ENCODE measurements around the gene IGFLR1. TPM values are rescaled to one million over a fixed set of nuclear protein-coding genes. Genes with fewer than 3 reads are reported as not detected.

The IGFLR1 gene
- total RNA-seq, 1 donor from 2014 or later, result 17.1 TPM

- ATAC-seq (no peak), DNase-seq (no peak)
- no peaks in the 10 kb centered on the region for H3K27me3 ChIP-seq (ENCODE audit: low read depth)
- intact Hi-C loops (cut with DNase I), result no loop called here
- TF ChIP-seq CTCF (IDR thresholded peaks at IDR 0.05), result no peak
- no peaks in the 10 kb centered on the region for H3K9me3 ChIP-seq
- peaks cover 12% of the 10 kb centered on the region for H3K4me1 ChIP-seq
- no peaks in the 10 kb centered on the region for H3K36me3 ChIP-seq
- H3K4me3 ChIP-seq, result peak overlapping the region; percentile 78
- H3K27ac ChIP-seq, result no peak overlapping the region
Measured at GRCh38 chr19:35703343-35703742, 38.9 kb downstream of the IGFLR1 start.

GRCh38 chr19:35702223-35703012, 39.8 kb downstream of the IGFLR1 start:
- Histone ChIP-seq H3K27ac (peak overlapping the region; percentile 67), H3K36me3 (no peaks in the 10 kb centered on the region), H3K27me3 (ENCODE audit: low read depth) (no peaks in the 10 kb centered on the region), H3K4me3 (peak overlapping the region; percentile 78), H3K4me1 (peaks cover 12% of the 10 kb centered on the region), H3K9me3 (no peaks in the 10 kb centered on the region)
- intact Hi-C loops (cut with DNase I), result no loop called here
- no peak for TF ChIP-seq CTCF (IDR thresholded peaks at IDR 0.05)
- DNase-seq (peak; percentile 98), ATAC-seq (peak; percentile 99 to 100)

DNA sequence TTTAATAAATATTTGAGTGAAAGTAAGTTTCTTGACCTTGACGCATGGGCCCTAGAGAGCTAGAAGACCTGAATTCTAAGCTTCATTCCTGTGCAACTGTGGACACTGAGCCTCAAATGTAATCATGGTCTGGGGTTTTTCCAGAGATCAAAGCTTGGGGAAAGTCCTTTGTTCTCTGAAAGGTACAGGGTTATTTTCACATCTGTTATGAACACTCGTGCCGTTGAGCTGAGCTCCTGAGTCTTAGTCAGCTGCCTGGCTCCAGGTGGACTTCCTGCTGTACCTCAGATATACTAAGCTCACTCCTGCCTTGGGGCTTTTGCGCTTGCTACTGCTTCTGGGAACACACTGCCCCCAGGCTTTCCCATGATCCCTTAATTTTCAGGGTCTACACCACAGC, 45.4 kb downstream of the IGFLR1 start:
- TF ChIP-seq CTCF (IDR thresholded peaks at IDR 0.05), result no peak
- intact Hi-C loops (cut with DNase I), result no loop called here
- no peak for ATAC-seq

DNA sequence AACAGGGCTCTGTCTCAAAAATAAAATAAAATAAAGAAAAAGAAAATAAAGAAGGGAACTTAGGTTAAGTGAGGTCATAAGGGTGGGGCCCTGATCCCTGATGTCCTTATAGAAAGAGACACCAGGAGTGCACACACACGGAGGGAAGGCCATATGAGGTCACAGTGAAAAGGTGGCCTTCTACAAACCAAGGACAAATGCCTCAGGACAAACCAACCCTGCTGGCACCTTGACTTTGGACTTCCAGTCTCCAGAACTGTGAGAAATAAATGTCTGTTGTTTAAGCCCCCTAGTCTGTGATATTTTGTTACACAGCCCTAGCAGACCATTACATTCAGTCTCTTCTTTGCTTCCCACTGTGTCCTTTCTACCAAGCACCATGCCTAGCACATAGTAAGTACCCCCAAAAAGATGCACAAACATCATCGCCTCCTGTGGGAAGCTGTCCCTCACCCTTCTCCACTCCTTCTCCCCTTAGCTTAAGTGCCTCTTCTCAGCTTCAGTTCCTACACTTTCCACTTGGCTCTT, 46.3 kb downstream of the IGFLR1 start:
- DNase-seq (no peak), ATAC-seq (no peak)
- TF ChIP-seq CTCF (IDR thresholded peaks at IDR 0.05), result no peak
- intact Hi-C loops (cut with DNase I), result no loop called here
- no peak overlapping the region for H3K27ac ChIP-seq
- no peaks in the 10 kb centered on the region for H3K36me3 ChIP-seq
- H3K4me1 ChIP-seq, result no peaks in the 10 kb centered on the region
- no peaks in the 10 kb centered on the region for H3K27me3 ChIP-seq (ENCODE audit: low read depth)
- H3K9me3 ChIP-seq, result no peaks in the 10 kb centered on the region
- no peak overlapping the region for H3K4me3 ChIP-seq

More for the DNA sequence above, 45.4 kb downstream of the IGFLR1 start:
- DNase-seq, result no peak
- Histone ChIP-seq H3K9me3 (no peaks in the 10 kb centered on the region), H3K4me3 (no peak overlapping the region), H3K27me3 (ENCODE audit: low read depth) (no peaks in the 10 kb centered on the region), H3K4me1 (peaks cover 1% of the 10 kb centered on the region), H3K36me3 (no peaks in the 10 kb centered on the region), H3K27ac (no peak overlapping the region)

DNA sequence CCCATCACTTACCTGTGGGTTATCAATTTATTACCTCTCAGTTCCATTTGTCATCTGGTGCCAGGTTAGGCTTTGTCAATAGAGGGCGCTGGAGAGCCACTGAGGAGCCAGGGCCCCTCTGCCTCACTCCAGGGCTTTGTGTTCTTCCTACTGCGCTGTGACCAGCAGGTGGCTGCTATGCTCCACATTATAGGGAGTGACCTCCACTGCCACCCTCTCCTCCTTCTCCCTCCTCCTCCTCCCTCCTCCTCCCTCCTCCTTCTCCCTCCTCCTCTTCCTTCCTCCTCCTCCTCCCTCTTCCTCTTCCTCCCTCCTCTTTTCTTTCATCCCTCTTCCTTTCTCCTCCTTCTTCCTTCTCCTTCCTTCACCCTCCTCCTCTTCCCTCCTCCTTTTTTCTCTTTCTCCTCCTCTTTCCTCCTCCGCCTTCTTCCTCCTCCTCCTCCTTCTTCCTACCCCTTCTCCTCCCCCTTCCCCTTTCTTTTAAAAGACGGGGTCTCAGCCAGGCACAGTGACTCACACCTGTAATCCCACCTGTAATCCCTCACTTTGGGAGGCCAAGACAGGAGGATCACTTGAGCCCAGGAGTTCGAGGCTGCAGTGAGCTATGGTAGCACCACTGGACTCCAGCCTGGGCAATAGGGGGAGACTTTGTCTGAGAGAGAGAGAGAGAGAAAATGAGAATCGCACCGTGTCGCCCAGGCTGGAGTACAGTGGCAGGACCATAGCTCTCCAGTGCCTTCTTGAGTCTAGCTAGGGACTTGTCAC, 48.2 kb downstream of the IGFLR1 start:
- TF ChIP-seq CTCF (IDR thresholded peaks at IDR 0.05), result peak; percentile 92
- Histone ChIP-seq H3K4me1 (no peaks in the 10 kb centered on the region), H3K27me3 (ENCODE audit: low read depth) (no peaks in the 10 kb centered on the region), H3K36me3 (no peaks in the 10 kb centered on the region), H3K9me3 (no peaks in the 10 kb centered on the region), H3K4me3 (no peak overlapping the region), H3K27ac (no peak overlapping the region)
- intact Hi-C loops (cut with DNase I), result no loop called here
- DNase-seq (peak; percentile 90), ATAC-seq (peak; percentile 100)
